Osteoblast (primary cell): ENCODE results near the gene RAD51B. TPM values are rescaled to one million over a fixed set of nuclear protein-coding genes. Genes with fewer than 3 reads are reported as not detected.

Source experiments
- DNase-seq: peaks from one replicate; pipeline ENCODE4 v3.0.0; 2011; ENCODE audit warnings: low spot score, mixed read lengths; ENCODE audit not compliant: insufficient read length; ENCODE audit errors: missing footprints
- H2AFZ ChIP-seq: 2 replicates; pipeline ENCODE4 v1.6.0; 2011; ENCODE audit warnings: mild to moderate bottlenecking, low read length
- H3K27ac ChIP-seq: 2 replicates; pipeline ENCODE4 v1.5.1; 2011; ENCODE audit warnings: mild to moderate bottlenecking, low read depth, low read length, moderate library complexity
- H3K27me3 ChIP-seq: 2 replicates; pipeline ENCODE4 v1.6.0; 2012; ENCODE audit warnings: mild to moderate bottlenecking, control low read depth, inconsistent platforms, low read length, moderate library complexity; ENCODE audit not compliant: insufficient read depth
- H3K36me3 ChIP-seq: 2 replicates; pipeline ENCODE4 v1.5.1; 2011; ENCODE audit warnings: mild to moderate bottlenecking, low read length, control low read depth, moderate library complexity; ENCODE audit not compliant: insufficient read depth
- H3K4me1 ChIP-seq: 2 replicates; pipeline ENCODE4 v1.5.1; 2011; ENCODE audit warnings: mild to moderate bottlenecking, low read length, control low read depth, moderate library complexity; ENCODE audit not compliant: insufficient read depth
- H3K4me2 ChIP-seq: 2 replicates; pipeline ENCODE4 v1.6.0; 2011; ENCODE audit warnings: mild to moderate bottlenecking, low read length; ENCODE audit not compliant: insufficient read depth
- H3K4me3 ChIP-seq: fragments of 200-600 bp; sonication (generic); 3 replicates; pipeline ENCODE4 v1.5.1; 2012; ENCODE audit warnings: mild to moderate bottlenecking, low read length, inconsistent platforms; ENCODE audit not compliant: insufficient read depth
- H3K79me2 ChIP-seq: 2 replicates; pipeline ENCODE4 v1.6.0; 2012; ENCODE audit warnings: mild to moderate bottlenecking, low read length, control low read depth, inconsistent platforms; ENCODE audit not compliant: insufficient read depth
- H3K9me3 ChIP-seq: 2 replicates; pipeline ENCODE4 v1.5.1; 2011; ENCODE audit warnings: low read depth, low read length, control low read depth
- H4K20me1 ChIP-seq: 2 replicates; pipeline ENCODE4 v1.6.0; 2012; ENCODE audit warnings: mild to moderate bottlenecking, low read length, control low read depth; ENCODE audit not compliant: insufficient read depth
- CTCF ChIP-seq: IDR thresholded peaks from 2 replicates; pipeline ENCODE4 v1.5.1; 2011; ENCODE audit warnings: mild to moderate bottlenecking, low read depth, low read length, moderate library complexity; ENCODE audit errors: extremely low read depth
- total RNA-seq: library from RNA; depleted of rRNA; stranded (reverse); fragments of >200 nt; gene quantifications from 2 replicates; pipeline ENCODE4 v1.2.3, GENCODE V29; 2012

Gene RAD51B
- total RNA-seq, 1 donor = 13.8 TPM

DNA sequence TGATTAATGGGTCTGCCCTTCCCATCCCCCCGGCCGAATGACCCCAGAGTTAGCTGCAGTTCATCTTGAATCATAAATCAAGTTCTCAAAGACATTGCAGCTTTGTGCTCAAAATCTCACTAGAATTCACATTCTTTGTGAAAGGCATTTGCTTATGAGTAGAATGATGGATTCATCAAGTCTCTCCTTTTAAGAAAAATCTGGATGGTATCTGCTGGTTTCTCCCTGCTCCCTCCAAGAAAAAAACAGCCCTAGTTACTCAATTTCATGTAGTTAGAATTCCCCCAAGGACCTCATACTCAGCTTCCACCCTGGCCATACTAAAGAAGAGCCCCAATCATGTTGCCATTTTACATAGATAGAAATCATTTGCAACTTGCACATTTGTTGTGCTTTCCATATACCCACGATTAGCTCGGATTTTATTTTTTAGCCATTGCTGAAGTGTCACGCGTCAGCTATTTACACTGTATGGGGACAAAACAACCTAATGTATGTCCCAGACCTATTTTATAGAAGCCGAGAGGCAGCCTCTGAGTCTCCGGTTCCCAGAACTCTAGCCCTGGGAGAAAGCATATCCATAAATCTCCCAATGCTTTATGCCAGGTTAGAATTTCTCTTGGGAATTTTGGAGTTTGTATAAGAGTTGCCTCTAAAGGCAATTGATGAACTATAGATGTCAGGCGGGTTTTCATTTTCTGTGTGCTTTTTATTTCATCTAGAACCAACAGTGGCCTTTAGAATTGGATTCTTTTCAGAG is 673.8 kb downstream of the RAD51B start:
- Histone ChIP-seq H3K9me3 (no peaks in the 10 kb centered on the region), H3K4me1 (peaks cover 6% of the 10 kb centered on the region), H3K27ac (no peak overlapping the region), H3K27me3 (no peaks in the 10 kb centered on the region), H2AFZ (no peak overlapping the region), H3K4me2 (no peak overlapping the region), H4K20me1 (no peaks in the 10 kb centered on the region), H3K36me3 (no peaks in the 10 kb centered on the region), H3K79me2 (no peaks in the 10 kb centered on the region), H3K4me3 (no peak overlapping the region)
- no peak for TF ChIP-seq CTCF
- DNase-seq = no peak

- no peaks in the 10 kb centered on the region for H3K36me3 ChIP-seq
- DNase-seq = peak; percentile 32
- TF ChIP-seq CTCF = no peak
- no peak overlapping the region for H3K27ac ChIP-seq
- H3K4me3 ChIP-seq = no peak overlapping the region
- H3K4me1 ChIP-seq = peaks cover 3% of the 10 kb centered on the region
- H3K27me3 ChIP-seq = no peaks in the 10 kb centered on the region
- H3K9me3 ChIP-seq = no peaks in the 10 kb centered on the region
- no peak overlapping the region for H2AFZ ChIP-seq
- H4K20me1 ChIP-seq = no peaks in the 10 kb centered on the region
- no peaks in the 10 kb centered on the region for H3K79me2 ChIP-seq
- no peak overlapping the region for H3K4me2 ChIP-seq
Measured at GRCh38 chr14:68495101-68496039, 675.8 kb downstream of the RAD51B start.

GRCh38 chr14:68497011-68497410 is 677.4 kb downstream of the RAD51B start:
- Histone ChIP-seq H3K4me3 (no peak overlapping the region), H3K79me2 (no peaks in the 10 kb centered on the region), H3K4me1 (peaks cover 3% of the 10 kb centered on the region), H2AFZ (no peak overlapping the region), H4K20me1 (no peaks in the 10 kb centered on the region), H3K36me3 (no peaks in the 10 kb centered on the region), H3K9me3 (no peaks in the 10 kb centered on the region), H3K4me2 (no peak overlapping the region), H3K27me3 (no peaks in the 10 kb centered on the region), H3K27ac (no peak overlapping the region)
- peak; percentile 39 for DNase-seq
- TF ChIP-seq CTCF = no peak

GRCh38 chr14:68499451-68499850 is 679.9 kb downstream of the RAD51B start:
- Histone ChIP-seq H2AFZ (no peak overlapping the region), H3K27ac (no peak overlapping the region), H3K4me3 (no peak overlapping the region), H3K79me2 (no peaks in the 10 kb centered on the region), H3K27me3 (no peaks in the 10 kb centered on the region), H3K4me1 (peaks cover 3% of the 10 kb centered on the region), H3K9me3 (no peaks in the 10 kb centered on the region), H3K36me3 (no peaks in the 10 kb centered on the region), H4K20me1 (no peaks in the 10 kb centered on the region), H3K4me2 (no peak overlapping the region)
- no peak for DNase-seq
- no peak for TF ChIP-seq CTCF
